C4-2B (cell line): ENCODE data around the gene PCDHA1.
A peak's percentile ranks its signal among the peaks of the same experiment; 100 is the strongest.
"Not testable (repeated sequence)": the region's sequence is repeated elsewhere in the genome, so short reads cannot be mapped to it uniquely, and the experiment has no call there.

Source experiments
- H3K27ac ChIP-seq: fragments of 450-650 bp; 2 replicates; pipeline ENCODE4 v1.5.1; 2017
- ZFX ChIP-seq: fragments of 450-650 bp; IDR thresholded peaks from 2 replicates; pipeline ENCODE4 v1.6.1; 2017
- TF ChIP-seq, protein P1 (sequence below): fragments of 450-650 bp; conservative IDR thresholded peaks from 2 replicates; pipeline ENCODE4 v1.5.1; 2017; ENCODE audit warnings: mild to moderate bottlenecking

The PCDHA1 gene

DNA sequence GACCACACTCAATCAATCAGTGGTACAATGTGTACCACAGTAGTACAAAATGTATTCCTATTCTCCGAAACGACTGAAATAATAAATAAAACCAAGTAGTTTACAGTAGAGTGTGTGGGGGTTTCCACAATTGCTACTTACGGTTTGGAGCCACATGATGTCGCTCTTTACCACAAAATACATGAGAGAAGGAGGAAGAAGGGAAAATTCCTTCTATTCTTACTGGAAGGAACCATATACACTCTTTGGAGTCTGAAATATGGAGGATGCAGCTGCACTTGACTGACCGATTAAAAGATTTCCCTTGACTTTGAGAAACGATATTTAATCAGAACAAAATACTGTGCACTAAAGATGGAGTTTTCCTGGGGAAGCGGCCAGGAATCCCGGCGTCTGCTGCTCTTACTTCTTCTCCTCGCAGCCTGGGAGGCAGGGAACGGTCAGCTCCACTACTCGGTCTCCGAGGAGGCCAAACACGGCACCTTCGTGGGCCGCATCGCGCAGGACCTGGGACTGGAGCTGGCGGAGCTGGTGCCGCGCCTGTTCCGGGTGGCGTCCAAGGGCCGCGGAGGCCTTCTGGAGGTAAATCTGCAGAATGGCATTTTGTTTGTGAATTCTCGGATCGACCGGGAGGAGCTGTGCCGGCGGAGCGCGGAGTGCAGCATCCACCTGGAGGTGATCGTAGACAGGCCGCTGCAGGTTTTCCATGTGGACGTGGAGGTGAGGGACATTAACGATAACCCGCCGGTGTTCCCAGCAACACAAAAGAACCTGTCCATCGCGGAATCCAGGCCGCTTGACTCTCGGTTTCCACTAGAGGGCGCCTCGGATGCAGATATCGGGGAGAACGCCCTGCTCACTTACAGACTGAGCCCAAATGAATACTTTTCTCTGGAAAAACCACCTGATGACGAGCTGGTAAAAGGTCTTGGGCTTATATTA is 21.2 kb downstream of the PCDHA1 start, which contains the start of gene PCDHA4:
Gene PCDHA4 (plus strand): TSS at position 235 of the 942 bp plus-strand sequence.
- TF ChIP-seq ZFX: no peak
- TF ChIP-seq, protein P1, sequence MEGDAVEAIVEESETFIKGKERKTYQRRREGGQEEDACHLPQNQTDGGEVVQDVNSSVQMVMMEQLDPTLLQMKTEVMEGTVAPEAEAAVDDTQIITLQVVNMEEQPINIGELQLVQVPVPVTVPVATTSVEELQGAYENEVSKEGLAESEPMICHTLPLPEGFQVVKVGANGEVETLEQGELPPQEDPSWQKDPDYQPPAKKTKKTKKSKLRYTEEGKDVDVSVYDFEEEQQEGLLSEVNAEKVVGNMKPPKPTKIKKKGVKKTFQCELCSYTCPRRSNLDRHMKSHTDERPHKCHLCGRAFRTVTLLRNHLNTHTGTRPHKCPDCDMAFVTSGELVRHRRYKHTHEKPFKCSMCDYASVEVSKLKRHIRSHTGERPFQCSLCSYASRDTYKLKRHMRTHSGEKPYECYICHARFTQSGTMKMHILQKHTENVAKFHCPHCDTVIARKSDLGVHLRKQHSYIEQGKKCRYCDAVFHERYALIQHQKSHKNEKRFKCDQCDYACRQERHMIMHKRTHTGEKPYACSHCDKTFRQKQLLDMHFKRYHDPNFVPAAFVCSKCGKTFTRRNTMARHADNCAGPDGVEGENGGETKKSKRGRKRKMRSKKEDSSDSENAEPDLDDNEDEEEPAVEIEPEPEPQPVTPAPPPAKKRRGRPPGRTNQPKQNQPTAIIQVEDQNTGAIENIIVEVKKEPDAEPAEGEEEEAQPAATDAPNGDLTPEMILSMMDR: peak; percentile 81
- no peak within 1 kb of the TSS for H3K27ac ChIP-seq

DNA sequence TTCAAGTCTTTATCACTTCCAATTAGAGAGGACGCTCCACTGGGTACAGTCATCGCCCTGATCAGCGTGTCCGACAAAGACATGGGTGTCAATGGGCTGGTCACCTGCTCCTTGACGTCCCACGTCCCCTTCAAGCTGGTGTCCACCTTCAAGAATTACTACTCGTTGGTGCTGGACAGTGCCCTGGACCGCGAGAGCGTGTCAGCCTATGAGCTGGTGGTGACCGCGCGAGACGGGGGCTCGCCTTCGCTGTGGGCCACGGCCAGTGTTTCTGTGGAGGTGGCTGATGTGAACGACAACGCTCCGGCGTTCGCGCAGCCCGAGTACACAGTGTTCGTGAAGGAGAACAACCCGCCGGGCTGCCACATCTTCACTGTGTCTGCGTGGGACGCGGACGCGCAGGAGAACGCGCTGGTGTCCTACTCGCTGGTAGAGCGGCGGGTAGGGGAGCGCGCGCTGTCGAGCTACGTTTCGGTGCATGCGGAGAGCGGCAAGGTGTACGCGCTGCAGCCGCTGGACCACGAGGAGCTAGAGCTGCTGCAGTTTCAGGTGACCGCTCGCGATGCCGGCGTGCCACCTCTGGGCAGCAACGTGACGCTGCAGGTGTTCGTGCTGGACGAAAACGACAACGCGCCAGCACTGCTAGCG is 22.4 kb downstream of the PCDHA1 start:
- not testable (repeated sequence) for H3K27ac ChIP-seq

DNA sequence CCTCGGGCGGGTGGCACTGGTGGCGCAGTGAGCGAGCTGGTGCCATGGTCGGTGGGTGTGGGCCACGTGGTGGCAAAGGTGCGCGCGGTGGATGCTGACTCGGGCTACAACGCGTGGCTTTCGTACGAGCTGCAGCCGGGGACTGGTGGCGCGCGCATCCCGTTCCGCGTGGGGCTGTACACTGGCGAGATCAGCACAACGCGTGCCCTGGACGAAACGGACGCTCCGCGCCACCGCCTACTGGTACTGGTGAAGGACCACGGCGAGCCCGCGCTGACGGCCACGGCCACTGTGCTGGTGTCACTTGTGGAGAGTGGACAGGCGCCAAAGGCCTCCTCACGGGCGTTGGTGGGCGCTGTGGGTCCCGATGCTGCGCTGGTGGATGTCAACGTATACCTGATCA is 22.9 kb downstream of the PCDHA1 start:
- TF ChIP-seq, protein P1: no peak
- no peak for TF ChIP-seq ZFX
- no peak overlapping the region for H3K27ac ChIP-seq

DNA sequence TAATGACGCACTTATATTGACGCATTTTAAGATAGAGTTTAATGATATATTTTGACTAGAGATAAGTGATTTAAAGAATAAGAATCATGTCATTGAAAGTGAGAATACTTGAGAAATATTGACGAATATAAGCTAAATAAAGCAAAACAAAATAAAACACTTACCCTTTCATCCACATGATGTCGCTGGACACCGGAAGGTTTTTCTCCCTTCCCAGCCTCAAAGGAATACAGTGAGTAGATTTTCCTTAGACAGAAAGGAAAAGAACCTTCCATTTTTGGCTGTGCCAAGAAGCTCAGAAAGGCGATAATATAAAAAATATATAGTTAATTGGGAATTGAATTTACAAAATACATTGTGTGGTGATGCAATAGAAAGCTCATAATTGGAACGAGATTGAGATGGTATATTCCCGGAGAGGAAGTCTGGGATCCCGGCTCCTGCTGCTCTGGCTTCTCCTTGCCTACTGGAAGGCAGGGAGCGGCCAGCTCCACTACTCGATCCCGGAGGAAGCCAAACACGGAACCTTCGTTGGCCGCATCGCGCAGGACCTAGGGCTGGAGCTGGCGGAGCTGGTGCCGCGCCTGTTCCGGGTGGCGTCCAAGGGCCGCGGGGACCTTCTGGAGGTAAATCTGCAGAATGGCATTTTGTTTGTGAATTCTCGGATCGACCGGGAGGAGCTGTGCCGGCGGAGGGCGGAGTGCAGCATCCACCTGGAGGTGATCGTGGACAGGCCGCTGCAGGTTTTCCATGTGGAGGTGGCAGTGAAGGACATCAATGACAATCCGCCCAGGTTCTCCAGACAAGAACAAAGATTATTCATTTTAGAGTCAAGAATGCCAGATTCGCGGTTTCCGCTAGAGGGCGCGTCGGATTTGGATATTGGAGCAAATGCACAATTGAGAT is 35.7 kb downstream of the PCDHA1 start, which contains the start of gene PCDHA5:
Gene PCDHA5 (plus strand): TSS at position 239 of the 906 bp plus-strand sequence.
- H3K27ac ChIP-seq: no peak within 1 kb of the TSS

DNA sequence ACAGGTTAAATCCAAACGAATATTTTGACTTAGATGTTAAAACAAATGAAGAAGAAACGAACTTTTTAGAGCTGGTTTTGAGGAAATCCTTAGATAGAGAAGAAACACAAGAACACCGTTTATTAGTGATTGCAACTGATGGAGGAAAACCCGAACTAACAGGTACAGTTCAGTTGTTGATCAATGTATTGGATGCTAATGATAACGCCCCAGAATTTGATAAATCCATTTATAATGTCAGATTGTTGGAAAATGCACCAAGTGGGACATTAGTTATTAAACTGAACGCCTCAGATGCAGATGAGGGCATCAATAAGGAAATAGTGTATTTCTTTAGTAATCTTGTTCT is 36.3 kb downstream of the PCDHA1 start:
- H3K27ac ChIP-seq: no peak overlapping the region
- no peak for TF ChIP-seq ZFX
- TF ChIP-seq, protein P1: peak; percentile 72

More for the DNA sequence above, 35.7 kb downstream of the PCDHA1 start, which contains the start of gene PCDHA5:
- no peak for TF ChIP-seq ZFX
- TF ChIP-seq, protein P1: peak; percentile 92

DNA sequence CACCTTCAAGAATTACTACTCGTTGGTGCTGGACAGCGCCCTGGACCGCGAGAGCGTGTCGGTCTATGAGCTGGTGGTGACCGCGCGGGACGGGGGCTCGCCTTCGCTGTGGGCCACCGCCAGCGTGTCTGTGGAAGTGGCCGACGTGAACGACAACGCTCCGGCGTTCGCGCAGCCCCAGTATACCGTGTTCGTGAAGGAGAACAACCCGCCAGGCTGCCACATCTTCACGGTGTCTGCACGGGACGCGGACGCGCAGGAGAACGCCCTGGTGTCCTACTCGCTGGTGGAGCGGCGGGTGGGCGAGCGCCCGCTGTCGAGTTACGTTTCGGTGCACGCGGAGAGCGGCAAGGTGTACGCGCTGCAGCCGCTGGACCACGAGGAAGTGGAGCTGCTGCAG is 37.0 kb downstream of the PCDHA1 start:
- not testable (repeated sequence) for H3K27ac ChIP-seq

DNA sequence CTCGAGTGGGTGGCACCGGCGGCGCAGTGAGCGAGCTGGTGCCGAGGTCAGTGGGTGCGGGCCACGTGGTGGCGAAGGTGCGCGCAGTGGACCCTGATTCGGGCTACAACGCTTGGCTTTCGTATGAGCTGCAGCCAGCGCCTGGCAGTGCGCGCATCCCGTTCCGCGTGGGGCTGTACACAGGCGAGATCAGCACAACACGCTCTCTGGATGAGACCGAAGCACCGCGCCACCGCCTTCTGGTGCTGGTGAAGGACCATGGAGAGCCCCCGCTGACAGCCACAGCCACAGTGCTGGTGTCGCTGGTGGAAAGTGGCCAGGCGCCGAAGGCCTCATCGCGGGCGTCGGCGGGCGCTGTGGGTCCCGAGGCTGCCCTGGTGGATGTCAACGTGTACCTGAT is 37.5 kb downstream of the PCDHA1 start:
- TF ChIP-seq, protein P1: no peak
- H3K27ac ChIP-seq: no peak overlapping the region
